Tibial nerve (tissue), 4 donors: ENCODE measurements around the gene ABI3BP.

Experiments used
- CTCF ChIP-seq, 5 experiments: fragments of 200-600 bp in 3 of 5; fragments of 450-650 bp in 2 of 5; sonication (generic) in 3 of 5; IDR thresholded peaks; one replicate each; pipeline ENCODE4 v1.5.1; 2016 to 2019; ENCODE audit warnings: antibody characterized with exemption in 5 of 5, mild to moderate bottlenecking in 3 of 5, moderate library complexity in 2 of 5
- EP300 ChIP-seq, 2 donors: sonication (generic); formaldehyde crosslinking; IDR thresholded peaks; one replicate each; pipeline ENCODE4 v1.6.1; 2017; ENCODE audit warnings: antibody characterized with exemption in 2 of 2, mild to moderate bottlenecking in 1 of 2

- TF ChIP-seq CTCF (IDR thresholded peaks at IDR 0.05): no peak
- TF ChIP-seq EP300 (IDR thresholded peaks at IDR 0.05): no peak
These were observed 213.7 kb downstream of the ABI3BP start for GRCh38 chr3:100779480-100779879.
